ENCODE results near the gene NTM.

NTM gene

DNA sequence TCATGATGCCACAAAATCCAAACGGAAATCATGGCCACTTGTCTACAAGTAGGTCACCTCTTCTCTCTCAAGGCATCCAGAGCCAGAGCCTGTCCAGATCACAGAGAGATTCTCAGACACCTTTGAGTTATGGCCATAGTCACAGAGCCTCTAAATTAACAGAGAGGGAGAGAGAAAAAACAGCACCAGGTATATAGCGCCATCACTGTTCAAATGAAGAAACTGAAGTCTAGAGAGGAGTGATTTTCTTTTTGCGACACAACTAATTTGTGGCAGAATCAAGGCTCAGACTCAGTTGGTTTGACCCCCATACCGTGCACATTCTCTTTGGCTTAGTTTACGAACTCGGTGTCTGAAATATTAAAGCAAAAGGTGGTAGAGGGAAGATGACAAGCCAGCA lies 512.9 kb downstream of the NTM start:
- no peak for DNase-seq

DNA sequence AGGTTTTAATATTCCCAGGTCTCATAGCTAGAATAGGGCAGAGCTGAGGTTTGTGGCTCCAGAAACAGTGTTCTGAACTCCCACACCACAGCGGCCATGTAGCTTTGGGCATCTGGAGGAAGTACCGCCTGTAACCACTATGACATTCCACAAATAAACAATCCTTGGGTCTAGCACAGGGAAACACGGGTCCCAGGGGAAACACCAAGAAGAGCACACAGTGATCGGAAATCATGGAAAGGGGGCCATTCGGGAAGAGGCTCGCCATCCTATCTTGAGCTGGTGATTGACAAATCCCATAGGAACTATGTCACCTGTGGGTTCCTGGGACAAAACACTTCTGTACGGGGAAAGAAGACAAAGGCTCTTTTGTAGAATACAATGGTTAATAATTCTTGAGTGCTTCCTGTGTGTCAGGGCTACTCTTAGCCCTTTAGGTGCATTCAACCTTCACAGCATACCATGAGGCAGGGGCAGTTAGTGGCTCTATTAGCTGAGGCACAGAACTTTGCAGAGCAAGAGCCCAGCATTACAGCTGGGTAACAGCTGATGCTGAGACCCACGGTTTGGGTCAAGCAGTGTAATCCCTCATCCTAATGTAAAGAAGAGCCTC lies 514.2 kb downstream of the NTM start:
- no peak for DNase-seq

DNA sequence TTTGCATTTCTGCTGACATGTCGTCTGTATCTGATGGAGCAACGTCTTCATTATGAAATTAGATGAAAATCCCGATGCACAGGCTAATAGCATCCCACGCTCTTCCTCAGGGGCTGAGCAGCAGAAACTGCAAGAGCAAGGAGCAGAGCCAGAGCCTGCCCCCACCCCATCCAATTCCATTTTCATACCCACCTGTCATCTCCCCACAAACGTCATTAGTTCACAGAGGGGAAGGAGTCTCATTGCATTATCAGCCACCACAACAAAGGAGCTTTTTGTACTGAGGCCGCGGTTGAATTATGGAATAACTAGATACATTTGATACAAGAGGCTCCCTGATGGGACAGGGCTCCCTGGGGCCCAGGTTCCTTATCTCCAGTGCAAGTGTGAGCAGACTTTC lies 515.0 kb downstream of the NTM start:
- no peak for DNase-seq

DNA sequence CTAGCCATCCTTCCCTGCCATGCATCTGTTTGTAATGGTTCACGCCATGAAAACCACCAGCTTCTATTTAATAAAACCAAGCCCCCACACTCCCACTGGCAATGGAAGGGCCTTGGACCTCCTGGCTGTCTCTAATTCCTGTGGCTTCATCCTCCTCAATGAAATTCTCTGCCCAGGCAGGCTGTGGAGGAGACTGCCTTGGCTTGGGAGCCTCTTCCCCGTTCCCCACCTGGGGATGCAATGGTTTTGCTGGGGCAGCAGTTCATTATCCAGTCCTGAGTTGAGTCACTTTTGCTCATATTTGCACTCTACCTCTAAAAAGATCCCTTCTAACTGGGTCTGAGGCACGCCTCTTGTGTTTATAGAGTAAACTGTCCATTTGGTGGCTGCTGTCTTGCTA lies 515.8 kb downstream of the NTM start:
- no peak for DNase-seq

DNA sequence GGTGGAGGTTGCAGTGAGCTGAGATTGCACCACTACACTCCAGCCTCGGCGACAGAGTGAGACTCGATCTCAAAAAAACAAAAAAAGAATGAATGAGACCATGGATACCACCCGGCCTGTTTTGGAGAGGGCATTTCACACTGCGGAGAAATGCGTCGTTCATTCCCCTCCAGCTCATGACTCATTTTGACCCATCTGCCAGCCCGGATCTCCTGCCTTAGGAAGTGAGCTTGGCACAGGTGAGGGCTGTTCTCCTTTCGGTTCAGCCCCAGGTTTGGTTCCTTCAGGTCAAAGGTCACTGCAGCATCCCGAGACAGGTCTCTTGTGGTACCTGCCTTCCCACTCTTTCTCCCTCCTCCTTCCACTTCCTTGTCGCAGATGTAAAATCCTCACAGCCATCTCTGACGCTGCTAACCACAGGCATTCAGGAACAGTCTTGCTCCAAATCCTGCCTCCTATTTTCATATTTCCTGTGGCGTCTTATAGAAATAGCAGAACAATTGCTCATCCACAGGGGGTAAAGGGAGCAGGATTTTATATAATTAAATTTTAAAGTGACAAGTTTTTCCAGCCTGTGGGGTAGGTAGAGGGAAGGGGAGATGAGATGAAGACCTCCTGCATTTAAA lies 517.9 kb downstream of the NTM start:
- no peak for DNase-seq

DNA sequence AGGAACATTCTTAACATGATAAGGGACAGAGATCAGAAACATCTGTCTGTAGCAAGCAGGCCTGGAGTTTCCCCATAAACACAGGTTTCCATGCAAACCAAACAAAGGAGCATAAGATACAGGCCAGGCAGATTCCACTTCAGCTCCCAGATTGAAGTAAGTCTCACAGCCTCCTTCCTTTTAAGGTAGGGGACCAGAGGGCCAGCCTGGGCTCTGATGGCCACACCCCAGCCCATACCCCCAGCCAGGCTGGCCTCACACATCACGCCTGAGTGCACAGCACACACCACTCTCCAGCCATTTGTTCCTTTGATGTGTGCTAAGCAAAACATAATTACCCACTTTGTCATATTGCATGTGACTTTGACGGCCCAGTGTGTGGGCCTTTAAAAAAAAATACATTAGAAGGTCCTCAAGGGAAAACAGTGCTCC lies 518.7 kb downstream of the NTM start:
- peak; percentile 54 to 74 for DNase-seq

DNA sequence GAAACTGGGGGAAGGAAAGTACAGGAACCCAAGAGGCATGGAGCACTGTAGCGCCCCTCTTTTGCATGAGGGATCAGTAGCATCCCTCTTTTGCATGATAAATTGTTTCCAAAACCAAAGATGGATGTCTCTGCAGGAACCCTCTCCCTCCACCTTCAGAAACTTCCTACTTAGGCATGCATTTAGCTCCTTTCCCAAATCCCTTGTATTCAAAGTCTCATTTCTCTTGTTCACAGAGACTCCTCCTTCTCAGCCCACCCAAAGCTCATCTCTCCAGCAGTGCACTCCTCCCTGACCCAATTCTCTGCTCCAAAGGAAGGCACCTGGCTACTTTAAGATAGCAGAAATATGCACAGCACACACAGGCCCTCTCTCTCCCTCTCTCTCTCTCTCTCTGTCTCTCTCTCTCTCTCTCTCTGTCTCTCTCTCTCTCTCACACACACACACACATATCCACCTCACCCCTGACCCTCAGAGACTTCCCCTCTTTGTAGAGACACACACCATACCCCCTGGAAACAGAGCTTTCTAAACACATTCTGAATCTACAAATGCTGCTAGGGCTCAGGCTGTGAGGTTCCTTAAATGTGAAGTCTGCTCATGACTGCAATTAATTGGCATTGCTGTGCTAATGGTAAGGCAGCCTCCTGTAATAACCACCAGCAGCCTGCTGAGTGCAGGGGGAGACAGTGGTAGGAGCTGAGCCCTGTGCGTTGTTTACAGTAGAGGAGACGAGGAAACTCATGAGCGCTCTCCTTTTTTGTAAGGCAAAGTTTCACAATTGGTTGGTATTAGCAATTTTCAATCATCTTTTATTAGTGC lies 519.6 kb downstream of the NTM start:
- no peak for DNase-seq

DNA sequence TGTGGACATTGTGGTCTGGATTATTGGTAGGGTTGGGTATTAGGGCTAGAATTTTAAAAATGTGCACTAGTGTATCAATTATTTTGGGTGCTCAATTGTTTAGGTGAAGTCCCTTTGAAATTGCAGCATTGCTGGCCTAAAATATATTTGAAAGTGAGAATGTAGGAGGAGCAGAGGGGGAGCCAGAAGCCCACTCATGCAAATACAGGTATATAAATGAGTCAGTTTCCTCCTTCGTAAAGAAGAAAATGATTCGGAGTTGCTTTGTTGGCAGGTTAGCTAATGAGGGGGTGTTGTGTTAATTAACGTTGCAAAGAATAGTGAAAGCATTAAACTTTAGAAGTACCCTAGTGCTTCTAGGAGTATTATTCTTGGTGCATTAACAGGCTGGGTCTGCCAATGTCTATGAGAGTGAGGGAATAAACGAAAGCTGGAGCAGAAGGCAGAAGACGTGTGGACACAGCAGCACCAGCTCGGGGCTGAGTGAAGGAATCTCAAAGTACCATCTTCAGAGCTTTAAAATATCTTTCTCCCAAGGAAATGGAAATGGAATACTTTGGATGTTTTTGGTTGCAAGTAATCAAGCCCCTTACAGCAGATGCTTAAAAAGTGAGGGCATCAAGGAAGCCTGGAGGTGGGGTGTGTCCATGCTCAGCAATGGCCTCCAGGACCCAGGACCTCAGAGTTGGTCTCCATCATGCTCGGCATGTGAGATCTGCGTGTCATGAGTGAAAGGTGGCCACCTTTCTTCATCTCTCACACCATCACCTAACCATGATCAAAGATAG lies 522.9 kb downstream of the NTM start:
- no peak for DNase-seq

DNA sequence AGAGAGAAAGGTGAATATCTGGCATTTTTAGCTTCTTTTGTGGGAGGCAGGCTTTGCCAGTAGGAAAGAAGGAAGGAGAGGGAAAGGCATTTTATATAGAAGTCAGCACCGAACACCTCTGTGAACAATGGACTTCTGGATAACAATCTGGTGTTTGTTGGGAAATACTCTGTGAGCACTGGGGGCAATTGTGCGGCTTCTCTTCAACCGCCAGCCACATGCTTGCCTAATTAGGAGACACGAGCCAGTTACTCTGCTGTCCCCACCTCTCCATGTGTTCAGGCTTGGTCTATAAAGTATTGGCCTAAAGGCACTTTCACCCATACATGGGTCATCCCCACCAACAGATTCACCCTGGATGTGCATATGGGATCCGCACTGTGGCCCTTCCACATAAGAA lies 523.6 kb downstream of the NTM start:
- DNase-seq = no peak

DNA sequence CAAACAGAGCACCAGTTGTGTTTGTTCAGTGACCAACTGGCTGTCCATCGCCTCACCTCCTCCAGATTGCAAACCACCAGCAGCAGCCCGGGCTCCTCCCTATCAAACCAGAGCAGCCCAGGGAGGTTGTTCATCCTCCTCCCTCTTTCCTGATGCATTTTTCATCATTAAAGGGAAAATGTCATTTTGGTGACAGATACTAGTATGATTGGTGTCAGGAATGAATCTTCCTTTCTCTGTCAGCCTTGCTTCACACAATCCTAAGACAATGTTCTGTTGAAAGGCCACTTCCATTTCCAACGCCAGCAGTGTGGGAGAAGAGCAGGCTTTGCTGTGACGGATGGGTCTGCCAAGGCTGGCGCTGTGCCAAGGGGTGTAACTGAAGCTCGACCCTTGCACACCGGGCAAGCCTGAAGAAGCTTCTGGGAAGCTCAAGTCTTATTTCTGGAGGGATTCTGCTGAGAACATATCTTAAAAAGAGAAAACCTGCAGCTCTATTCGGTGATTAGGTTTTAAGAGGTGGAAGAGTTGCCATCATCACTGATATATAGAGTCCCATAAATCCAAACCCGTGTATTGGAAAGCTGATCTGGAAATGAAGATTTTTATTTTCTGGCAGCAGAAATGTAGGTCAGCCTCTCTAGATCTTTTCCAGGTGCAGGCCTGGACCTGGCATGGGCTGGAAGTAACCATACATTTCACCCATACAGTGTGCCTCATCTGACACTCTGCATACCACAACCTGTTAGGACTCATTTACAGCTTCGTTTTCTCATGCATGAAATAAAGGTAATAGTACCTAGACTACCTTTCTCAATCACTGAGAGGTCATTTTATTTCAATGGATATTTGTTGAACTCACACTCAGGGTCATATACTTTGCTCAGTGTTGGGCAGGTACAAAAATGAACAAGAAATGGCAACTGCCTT lies 524.5 kb downstream of the NTM start:
- no peak for DNase-seq

DNA sequence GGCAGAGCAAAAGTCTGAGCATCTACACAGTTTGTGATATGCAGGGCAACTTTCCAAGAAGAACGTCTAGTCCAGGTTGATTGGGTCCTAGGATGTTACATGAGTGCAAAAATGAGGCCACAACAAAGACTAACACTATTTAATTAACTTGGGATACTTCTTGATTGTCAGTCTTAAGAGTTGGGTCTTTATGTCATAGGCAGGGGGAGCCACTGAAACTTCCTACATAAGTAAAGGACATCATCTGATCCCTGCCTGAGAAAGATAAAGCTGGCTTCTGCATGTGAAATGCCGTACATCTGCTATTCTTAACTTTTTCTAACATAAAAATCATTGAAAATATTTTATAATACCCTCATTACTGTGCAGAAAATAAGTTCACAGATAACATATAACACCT lies 525.5 kb downstream of the NTM start:
- no peak for DNase-seq

DNA sequence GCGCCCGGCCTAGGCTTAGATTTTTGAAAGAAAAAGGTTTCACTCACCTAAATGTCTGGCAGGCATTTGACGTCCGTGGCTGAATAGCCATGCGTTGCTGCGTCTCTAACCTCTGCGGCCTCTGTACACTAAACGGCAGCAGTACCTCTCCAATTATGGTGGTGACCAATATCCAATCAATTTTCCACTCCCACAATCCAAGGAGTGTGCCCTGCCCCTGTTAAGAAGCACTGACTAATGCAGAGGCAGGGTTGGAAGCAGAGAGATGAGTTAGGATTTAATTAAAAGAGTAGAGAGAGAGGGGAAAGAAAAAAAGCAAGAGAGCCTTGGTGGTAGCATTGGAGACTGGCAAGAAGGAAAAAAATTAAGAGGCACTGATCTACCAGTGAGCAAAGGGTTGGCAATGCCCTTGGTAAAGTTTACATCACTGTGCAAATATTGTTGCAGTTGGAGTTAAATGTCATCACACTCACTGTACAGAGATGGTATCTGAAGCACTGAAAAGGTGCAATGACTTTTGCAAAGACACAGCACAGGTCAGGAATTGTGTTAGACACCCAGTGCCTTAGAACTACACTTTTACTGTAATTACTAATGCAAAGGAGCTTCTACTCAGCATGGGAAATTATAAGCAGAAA lies 526.7 kb downstream of the NTM start:
- DNase-seq = no peak

DNA sequence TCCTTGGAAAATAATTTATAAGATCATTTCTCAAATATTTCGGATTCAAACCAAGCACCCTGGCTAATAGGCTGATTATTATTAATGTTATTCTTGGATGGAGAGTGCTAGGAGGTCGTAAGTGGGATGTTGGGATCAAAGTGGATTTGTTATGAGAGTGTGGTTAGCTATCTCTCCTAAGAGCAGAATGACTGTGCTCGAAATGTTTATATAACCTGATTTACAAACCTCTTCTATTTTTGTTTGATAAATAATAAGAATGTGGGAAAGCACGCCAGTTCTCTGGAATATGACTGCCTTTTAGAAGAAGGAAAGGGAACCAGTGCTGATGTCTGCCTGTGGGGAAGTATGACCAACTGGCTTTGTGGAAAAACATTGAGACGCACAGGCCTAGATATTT lies 527.5 kb downstream of the NTM start:
- no peak for DNase-seq

DNA sequence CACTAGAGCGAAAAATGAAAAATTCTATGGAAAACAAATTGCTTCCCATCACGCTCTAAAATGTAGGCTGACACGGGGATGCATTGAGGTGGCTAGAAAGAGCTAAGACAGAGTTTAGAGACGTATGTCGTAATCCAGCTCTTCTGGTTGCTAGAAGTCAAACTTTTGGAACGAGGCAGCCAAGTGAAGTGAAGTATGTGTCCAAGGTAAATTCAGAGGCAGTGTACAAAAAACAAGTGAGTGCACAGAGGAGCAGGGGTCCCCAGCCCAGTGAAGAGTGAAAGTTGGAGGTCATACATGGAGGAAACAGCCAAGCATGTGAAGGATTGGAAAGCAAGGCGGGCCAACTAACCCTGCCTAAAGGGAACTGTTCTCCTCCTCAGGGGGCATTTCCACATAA lies 528.5 kb downstream of the NTM start:
- DNase-seq = no peak

DNA sequence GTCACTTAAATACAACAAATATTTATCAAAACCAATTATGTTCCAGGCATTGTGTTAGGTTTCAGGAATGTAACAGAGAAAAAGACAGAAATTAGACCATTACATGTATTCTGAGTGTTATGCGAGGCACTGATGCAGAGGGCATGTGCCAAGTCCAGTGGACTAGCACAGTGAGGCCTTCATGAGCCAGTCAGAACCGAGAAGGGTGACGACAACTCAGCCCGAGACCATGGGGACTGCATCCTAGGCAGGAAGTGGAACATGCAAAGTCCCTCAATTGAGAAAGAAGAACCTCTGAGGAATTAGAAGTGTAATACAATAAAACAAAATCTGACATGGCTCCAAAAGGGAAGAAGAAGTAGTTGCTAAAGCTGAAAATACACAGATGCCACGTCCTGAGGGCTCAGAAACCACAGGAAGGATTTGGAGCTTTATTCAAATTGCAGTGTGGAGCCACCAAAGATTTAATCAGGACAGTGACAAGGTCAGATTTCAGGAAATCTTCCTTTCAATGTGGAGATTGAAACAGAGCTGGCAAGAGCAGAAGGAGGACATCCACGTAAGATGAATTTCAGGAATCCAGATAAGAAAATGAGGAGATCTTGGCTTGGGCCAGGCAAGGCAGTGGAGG lies 529.6 kb downstream of the NTM start:
- no peak for DNase-seq

DNA sequence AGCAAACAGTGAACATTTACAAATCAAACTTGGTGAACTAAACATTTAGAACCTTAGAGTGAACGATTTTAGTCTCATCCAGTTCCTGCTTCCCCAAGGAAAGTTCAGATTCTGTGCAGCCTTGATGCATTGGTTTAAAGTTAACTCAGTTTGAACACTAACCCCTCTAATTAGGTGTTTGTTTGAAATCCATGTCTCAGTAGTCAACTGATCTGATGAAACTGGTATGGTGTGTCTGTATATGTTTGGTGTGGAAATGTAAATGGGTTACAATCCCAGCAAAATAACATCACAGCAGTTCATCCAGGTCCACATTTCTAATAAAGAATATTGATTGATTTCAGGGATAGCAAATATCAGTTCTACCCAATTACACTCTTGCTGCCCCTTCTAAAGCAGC lies 532.0 kb downstream of the NTM start:
- no peak for DNase-seq

DNA sequence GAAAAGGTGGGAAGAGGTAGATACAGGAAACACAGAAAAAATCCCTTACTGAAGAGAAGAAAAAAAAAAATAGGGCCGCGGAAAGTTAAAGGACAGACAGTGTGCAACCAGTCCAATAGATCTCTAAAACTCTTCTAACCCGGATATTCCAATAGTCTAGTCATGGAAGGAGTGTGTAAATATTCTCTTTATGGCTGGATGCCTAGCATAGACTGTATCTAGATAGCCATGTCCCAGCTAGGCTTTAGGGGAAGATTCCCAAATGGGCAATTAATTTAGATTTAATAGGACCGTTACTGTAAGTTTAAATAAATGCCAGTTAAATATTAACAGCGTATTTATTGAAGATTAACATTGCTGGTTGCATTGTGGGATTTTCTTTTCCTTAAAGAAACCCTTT lies 532.7 kb downstream of the NTM start:
- DNase-seq = no peak

DNA sequence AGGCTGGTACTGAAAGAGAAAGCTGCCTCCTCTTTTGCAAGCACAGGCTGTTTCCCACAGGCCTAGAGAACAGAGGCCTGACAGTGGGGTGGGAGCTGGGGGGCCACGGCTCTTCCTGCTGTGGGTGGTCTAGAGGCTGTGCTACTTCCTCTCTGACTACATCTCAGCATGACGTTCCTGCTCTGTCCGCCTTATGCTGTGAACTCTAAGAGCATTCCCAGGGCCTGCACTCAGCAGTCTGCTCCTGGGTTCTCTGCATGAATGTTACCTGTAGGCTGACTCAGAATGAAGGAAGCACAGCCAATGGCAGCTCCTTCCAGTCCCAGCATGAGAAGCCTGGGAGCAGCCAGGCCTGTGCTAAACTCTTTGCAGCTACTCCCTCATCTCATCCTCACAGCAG lies 534.3 kb downstream of the NTM start:
- DNase-seq = no peak

DNA sequence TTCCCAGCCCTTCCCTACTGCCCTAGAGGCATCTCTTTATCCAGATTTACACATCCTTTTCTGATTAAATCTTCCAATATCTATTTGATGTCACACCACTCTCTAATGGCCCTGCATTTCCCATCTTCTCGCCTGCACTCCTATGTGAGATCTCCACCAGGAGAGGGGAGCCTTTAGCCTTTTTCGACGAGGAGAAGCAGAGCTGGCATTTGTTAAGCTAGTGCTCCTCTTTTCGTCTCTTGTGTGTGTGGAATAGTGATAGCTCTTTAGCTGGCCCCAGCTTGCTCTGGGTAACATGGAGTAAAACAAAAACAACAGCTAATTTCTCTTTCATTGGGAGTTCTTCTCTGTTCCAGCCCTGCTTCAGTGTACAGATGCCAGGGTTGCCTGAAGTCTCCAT lies 536.5 kb downstream of the NTM start:
- no peak for DNase-seq

DNA sequence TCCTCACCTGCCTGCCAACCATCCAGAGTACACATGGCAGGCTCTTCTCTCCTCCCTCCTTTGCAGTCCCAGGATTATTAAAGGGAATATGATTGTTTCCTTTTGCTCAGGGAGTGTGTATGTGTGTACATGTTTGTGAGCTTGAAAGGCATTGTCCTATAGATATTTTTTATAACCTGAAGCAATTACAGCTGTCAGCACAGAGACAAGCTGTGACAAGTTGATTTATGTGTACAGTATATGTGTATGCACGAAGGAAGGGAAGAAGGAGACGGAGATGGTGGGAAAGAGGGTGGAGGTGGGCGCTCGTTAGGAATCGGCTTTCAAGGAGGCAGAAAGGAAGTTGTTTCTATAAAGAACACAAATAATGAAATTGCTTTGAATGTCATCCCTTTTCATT lies 537.0 kb downstream of the NTM start:
- no peak for DNase-seq

DNA sequence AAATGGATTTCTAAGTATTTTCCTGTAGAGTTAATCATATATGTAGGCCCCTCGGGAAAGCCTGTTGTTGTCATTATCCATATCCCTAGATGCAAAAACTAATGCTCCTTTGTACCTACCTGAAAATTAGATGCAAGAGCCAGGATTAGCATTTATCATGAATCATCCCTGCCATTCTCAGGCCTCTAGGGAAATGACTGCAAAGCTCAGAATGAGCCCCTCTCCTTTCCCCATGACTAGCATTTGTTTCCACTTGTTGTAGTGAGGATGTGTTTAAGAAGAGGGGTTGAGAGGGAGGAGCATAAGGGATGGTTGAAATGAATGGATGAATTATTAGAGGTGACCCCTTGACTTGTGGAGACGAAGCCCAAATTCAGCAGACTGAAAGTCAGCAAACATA lies 537.9 kb downstream of the NTM start:
- no peak for DNase-seq

Measured in NCI-H187 (cell line).